Mesothelial cell of epicardium (in vitro differentiated cells): ENCODE results near the gene FXYD7. TPM values are rescaled to one million over a fixed set of nuclear protein-coding genes. Genes with fewer than 3 reads are reported as not detected.

ENCODE experiments used
- DNase-seq, 2 experiments: peaks; one replicate each; pipeline ENCODE4 v3.0.0; 2021; ENCODE audit warnings: low spot score in 2 of 2; ENCODE audit not compliant: unreplicated experiment in 2 of 2
- H3K27ac Mint-ChIP-seq: 2 replicates; pipeline ENCODE4 v1.8.0; 2021; ENCODE audit warnings: mixed read lengths
- H3K27me3 Mint-ChIP-seq: 2 replicates; pipeline ENCODE4 v1.8.0; 2021; ENCODE audit warnings: low read depth, mixed read lengths
- H3K36me3 Mint-ChIP-seq: 2 replicates; pipeline ENCODE4 v1.8.0; 2021; ENCODE audit warnings: mixed read lengths
- H3K4me1 Mint-ChIP-seq: 2 replicates; pipeline ENCODE4 v1.8.0; 2021; ENCODE audit warnings: mixed read lengths
- H3K4me3 Mint-ChIP-seq: 2 replicates; pipeline ENCODE4 v1.8.0; 2021; ENCODE audit warnings: mild to moderate bottlenecking, moderate library complexity, mixed read lengths
- H3K9me3 Mint-ChIP-seq: 2 replicates; pipeline ENCODE4 v1.8.0; 2021; ENCODE audit warnings: mixed read lengths
- total RNA-seq: library from RNA; stranded (reverse); gene quantifications from 3 replicates; pipeline ENCODE4 v1.2.1, GENCODE V29; 2021
- TF ChIP-seq, protein P1 (sequence below): fragments of 200-600 bp; sonication (generic); IDR thresholded peaks from one replicate; pipeline ENCODE4 v1.5.0; 2021; ENCODE audit warnings: antibody characterized with exemption; ENCODE audit not compliant: unreplicated experiment

FXYD7 gene
- total RNA-seq, 1 donor from 2014 or later: 1.3 TPM

- TF ChIP-seq, protein P1, sequence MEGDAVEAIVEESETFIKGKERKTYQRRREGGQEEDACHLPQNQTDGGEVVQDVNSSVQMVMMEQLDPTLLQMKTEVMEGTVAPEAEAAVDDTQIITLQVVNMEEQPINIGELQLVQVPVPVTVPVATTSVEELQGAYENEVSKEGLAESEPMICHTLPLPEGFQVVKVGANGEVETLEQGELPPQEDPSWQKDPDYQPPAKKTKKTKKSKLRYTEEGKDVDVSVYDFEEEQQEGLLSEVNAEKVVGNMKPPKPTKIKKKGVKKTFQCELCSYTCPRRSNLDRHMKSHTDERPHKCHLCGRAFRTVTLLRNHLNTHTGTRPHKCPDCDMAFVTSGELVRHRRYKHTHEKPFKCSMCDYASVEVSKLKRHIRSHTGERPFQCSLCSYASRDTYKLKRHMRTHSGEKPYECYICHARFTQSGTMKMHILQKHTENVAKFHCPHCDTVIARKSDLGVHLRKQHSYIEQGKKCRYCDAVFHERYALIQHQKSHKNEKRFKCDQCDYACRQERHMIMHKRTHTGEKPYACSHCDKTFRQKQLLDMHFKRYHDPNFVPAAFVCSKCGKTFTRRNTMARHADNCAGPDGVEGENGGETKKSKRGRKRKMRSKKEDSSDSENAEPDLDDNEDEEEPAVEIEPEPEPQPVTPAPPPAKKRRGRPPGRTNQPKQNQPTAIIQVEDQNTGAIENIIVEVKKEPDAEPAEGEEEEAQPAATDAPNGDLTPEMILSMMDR: no peak
- H3K4me3 Mint-ChIP-seq: no peak overlapping the region
- no peaks in the 10 kb centered on the region for H3K4me1 Mint-ChIP-seq
- no peaks in the 10 kb centered on the region for H3K9me3 Mint-ChIP-seq
- H3K27me3 Mint-ChIP-seq: no peaks in the 10 kb centered on the region
- no peaks in the 10 kb centered on the region for H3K36me3 Mint-ChIP-seq
- H3K27ac Mint-ChIP-seq: no peak overlapping the region
- DNase-seq: no peak
Observed at GRCh38 chr19:35122687-35123551, 20.1 kb upstream of the FXYD7 start.

GRCh38 chr19:35123573-35123972 lies 19.5 kb upstream of the FXYD7 start:
- Mint-ChIP-seq H3K36me3 (no peaks in the 10 kb centered on the region), H3K4me1 (no peaks in the 10 kb centered on the region), H3K27ac (no peak overlapping the region), H3K9me3 (no peaks in the 10 kb centered on the region), H3K4me3 (peak overlapping the region; percentile 52), H3K27me3 (no peaks in the 10 kb centered on the region)
- DNase-seq: no peak
- TF ChIP-seq, protein P1: no peak

- Mint-ChIP-seq H3K4me3 (peak overlapping the region; percentile 52), H3K9me3 (no peaks in the 10 kb centered on the region), H3K36me3 (no peaks in the 10 kb centered on the region), H3K27ac (no peak overlapping the region), H3K27me3 (no peaks in the 10 kb centered on the region), H3K4me1 (no peaks in the 10 kb centered on the region)
- TF ChIP-seq, protein P1: no peak
- peak; percentile 64 to 78 for DNase-seq
Observed at GRCh38 chr19:35124098-35125060, 18.7 kb upstream of the FXYD7 start.

DNA sequence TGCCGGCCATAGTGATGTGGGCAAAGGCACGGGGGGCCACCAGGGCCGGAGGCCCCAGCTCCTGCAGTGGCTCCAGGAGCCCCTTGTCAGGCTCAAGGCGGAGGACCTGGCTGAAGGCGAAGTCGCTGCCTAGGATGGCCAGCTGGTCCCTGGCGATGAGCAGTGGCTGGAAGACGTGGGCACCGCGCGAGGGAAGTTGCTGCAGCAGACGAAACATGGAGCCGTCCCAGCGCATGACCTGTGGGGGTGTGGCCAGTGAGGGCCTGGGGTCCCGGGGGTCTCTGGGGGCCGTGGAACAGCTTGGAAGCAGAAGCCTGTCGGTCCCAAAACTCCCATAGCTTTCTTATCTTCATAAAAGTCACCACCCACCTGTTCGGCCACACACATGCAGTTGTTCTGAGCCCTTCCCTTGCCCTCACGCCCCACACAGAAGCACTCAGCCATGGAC lies 17.8 kb upstream of the FXYD7 start:
- DNase-seq: no peak
- Mint-ChIP-seq H3K27ac (no peak overlapping the region), H3K36me3 (no peaks in the 10 kb centered on the region), H3K4me1 (no peaks in the 10 kb centered on the region), H3K4me3 (no peak overlapping the region), H3K9me3 (no peaks in the 10 kb centered on the region), H3K27me3 (no peaks in the 10 kb centered on the region)
- TF ChIP-seq, protein P1: no peak

DNA sequence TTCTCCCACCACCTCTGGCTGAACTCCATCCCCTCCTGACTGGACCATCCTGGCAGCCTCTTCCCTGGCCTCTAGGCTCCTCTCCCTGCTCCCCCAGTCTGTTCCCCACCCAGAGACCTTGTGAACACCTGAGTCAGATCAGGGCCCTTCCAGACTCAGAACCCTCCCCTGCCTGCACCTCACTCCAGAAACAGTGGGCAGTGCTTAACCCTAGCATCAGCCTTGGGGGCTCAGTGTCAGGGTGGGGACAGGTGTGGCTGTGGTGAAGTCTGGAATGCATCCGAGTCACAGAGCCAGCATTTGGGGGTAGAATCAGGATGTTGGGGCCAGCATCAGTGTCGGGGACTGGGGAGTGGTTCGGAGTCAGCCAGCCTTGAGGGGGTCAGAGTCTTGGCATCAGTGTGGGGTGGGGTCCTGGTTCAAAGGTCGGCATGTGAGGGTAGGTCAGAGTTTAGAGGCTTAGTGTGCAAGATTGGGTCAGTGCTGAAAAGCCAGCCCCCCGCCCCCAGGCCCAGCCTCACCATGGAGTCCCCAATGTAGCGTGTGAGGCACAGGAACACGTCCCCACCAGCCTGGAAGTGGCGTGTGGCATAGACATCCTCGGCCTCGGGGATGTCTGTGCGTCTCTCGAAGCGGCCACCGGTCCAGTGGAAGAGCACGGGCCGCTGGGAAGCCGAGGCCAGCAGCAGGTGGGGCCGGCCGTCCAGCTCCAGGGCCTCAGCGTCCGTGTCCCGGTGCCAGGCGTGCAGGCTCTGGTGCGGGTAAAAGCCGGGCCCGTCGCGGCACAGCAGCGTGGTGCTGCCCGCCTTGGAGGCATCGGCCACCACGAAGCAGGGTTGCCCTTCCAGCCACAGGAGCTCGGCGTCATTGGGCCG lies 17.1 kb upstream of the FXYD7 start:
- Mint-ChIP-seq H3K36me3 (no peaks in the 10 kb centered on the region), H3K4me1 (no peaks in the 10 kb centered on the region), H3K4me3 (no peak overlapping the region), H3K27me3 (no peaks in the 10 kb centered on the region), H3K9me3 (no peaks in the 10 kb centered on the region), H3K27ac (no peak overlapping the region)
- DNase-seq: no peak
- TF ChIP-seq, protein P1: no peak
